Measurements from ENCODE around the gene CD58. TPM values are rescaled to one million over a fixed set of nuclear protein-coding genes. Genes with fewer than 3 reads are reported as not detected.

Gene CD58
- polyA plus RNA-seq, 2 donors = 21.2 to 25.3 TPM

DNA sequence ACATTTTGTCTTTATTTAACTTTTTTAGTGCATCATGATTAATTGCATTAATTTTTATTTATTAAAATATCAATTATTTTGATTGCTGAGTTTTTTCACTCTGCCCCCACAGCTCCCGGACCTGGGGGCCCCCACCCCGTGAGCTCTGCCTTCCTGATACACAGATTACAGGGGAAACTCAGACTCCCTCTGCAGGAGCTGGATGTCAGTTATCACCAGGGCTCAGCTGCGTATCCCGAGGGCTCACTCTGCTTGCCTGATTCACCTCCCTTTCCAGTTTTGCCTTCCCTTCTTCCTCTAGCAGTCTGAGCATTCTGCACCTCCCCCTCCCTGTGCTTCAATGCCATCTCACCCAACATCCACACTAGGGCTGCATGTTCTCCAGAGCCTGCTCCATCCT is 99.6 kb downstream of the CD58 start:
- Histone ChIP-seq H3K36me3 (ENCODE audit: control insufficient read depth in 2 of 2, insufficient read depth in 2 of 2, low read length in 1 of 2) (no peaks in the 10 kb centered on the region), H3K27me3 (ENCODE audit: control insufficient read depth in 1 of 2, insufficient read depth in 2 of 2, low read length in 2 of 2) (no peaks in the 10 kb centered on the region), H3K9me3 (ENCODE audit: control insufficient read depth in 2 of 2, insufficient read depth in 1 of 2, low read depth in 1 of 2, low read length in 1 of 2) (no peaks in the 10 kb centered on the region), H3K27ac (ENCODE audit: low read depth in 2 of 2, low read length in 1 of 2) (no peak overlapping the region), H3K4me3 (ENCODE audit: low read depth in 1 of 2, low read length in 2 of 2) (no peak overlapping the region), H3K4me1 (ENCODE audit: control insufficient read depth in 2 of 2, insufficient read depth in 2 of 2, low read length in 1 of 2) (peaks cover 0 to 4% of the 10 kb centered on the region in 2 donors)
- 62 to 73% methylated on average over 4 of the region's 4 CpGs for WGBS, 2 donors

DNA sequence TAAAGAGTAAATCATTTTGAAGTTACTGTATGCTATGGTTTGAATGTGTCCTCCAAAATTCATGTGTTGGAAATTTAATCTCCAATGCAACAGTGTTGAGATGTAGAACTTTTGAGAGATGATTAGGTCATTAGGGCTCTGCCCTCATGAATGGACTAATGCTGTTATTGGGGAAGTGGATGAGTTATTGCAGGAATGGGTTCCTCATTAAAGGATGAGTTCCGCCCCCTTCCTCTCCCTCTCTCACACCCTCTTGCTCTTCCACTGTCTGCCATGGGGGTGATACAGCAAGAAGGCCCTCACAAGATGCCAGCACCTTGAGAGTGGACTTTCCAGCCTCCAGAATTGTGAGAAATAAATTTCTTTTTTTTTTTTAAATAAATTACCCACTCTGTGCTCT is 100.2 kb downstream of the CD58 start:
- no peaks in the 10 kb centered on the region for H3K27me3 ChIP-seq (ENCODE audit: control insufficient read depth in 1 of 2, insufficient read depth in 2 of 2, low read length in 2 of 2)

DNA sequence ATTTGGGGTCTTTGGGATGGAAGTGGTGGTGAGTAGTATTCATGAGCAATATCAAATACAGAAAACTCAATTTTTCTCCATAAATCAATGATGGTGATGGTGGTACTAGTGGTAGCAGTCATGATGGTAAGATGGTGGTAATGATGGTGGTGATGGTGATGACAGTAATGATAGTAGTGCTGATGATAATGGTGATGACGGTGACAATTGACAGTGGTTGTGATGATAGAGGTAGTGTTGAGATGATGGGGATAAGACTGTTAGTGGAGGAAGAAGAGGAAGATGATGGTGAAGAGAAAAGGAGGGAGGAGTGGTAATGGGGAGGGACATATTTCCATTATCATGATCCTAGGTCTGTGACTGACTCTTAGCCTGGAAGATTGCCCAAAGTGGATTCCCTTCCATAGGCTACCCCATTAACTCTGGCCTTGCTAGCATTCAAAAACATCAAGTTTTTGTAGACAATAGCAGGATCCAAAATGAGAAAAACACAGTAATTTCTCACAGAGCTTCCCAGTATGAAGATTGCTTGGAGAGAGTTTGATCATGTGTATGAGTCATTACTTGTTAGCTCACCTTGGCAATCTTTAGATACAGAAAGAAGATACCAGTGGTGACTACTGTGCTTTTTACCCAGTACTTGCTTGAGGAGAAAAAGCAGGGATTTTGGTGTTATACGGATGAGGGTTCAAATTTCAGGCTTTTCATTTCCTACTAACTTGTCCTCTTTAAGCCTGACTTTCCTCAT is 103.8 kb downstream of the CD58 start:
- WGBS, 2 donors = 89 to 91% methylated on average over 2 of the region's 2 CpGs
- Histone ChIP-seq H3K9me3 (ENCODE audit: control insufficient read depth in 2 of 2, insufficient read depth in 1 of 2, low read depth in 1 of 2, low read length in 1 of 2) (no peaks in the 10 kb centered on the region), H3K4me3 (ENCODE audit: low read depth in 1 of 2, low read length in 2 of 2) (no peak overlapping the region), H3K27me3 (ENCODE audit: control insufficient read depth in 1 of 2, insufficient read depth in 2 of 2, low read length in 2 of 2) (no peaks in the 10 kb centered on the region), H3K4me1 (ENCODE audit: control insufficient read depth in 2 of 2, insufficient read depth in 2 of 2, low read length in 1 of 2) (peaks cover 0 to 4% of the 10 kb centered on the region in 2 donors), H3K27ac (ENCODE audit: low read depth in 2 of 2, low read length in 1 of 2) (no peak overlapping the region), H3K36me3 (ENCODE audit: control insufficient read depth in 2 of 2, insufficient read depth in 2 of 2, low read length in 1 of 2) (no peaks in the 10 kb centered on the region)

More for the DNA sequence above, 100.2 kb downstream of the CD58 start:
- no peak overlapping the region for H3K4me3 ChIP-seq (ENCODE audit: low read depth in 1 of 2, low read length in 2 of 2)
- WGBS, 2 donors = 100% methylated on average over 1 of the region's 1 CpG
- H3K9me3 ChIP-seq (ENCODE audit: control insufficient read depth in 2 of 2, insufficient read depth in 1 of 2, low read depth in 1 of 2, low read length in 1 of 2) = no peaks in the 10 kb centered on the region
- no peaks in the 10 kb centered on the region for H3K36me3 ChIP-seq (ENCODE audit: control insufficient read depth in 2 of 2, insufficient read depth in 2 of 2, low read length in 1 of 2)
- H3K27ac ChIP-seq (ENCODE audit: low read depth in 2 of 2, low read length in 1 of 2) = no peak overlapping the region
- peaks cover 0 to 4% of the 10 kb centered on the region in 2 donors for H3K4me1 ChIP-seq (ENCODE audit: control insufficient read depth in 2 of 2, insufficient read depth in 2 of 2, low read length in 1 of 2)

DNA sequence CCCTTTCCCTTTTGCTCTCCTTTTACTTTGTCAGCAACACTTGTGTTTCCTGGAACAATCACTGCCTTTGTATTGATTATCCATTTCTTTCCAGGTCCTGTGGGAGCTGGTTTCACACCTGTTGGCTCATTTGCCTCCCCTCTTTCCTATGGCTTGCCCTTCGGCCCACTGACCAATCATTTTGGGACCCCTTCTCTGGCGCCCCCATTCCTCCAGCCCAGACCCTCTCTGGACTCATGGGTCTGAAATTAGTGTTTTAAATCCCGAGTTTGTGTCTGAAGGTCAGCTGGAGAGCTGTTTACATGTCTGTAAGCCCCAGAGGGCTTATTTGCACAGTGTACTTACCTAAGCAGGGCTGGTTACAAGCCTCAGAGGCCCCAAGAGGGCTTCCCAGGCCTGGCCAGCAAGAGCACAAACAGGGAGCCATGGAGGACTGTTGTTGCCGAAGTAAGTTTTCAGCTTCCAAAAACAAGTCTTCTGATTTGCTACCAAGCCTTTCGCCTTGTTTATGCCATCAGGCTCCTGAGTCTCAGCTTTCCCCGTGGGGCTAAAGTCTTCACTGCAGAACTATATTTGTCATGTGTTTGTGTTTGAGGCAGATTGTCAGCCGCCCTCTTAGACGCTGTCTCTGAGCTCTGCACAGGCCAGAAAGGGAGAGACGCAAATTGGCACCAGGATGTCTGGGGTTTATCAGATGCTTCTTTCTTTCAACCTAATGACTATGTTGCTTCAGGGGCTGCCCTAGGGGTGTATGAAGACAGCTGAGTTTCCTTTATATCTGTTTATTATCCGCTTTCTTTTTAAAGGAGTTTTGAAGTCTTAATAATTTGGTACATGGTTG is 104.8 kb downstream of the CD58 start:
- H3K4me3 ChIP-seq (ENCODE audit: low read depth in 1 of 2, low read length in 2 of 2) = no peak overlapping the region
- WGBS, 2 donors = 74 to 80% methylated on average over 10 of the region's 10 CpGs
- H3K27ac ChIP-seq (ENCODE audit: low read depth in 2 of 2, low read length in 1 of 2) = no peak overlapping the region
- no peaks in the 10 kb centered on the region for H3K9me3 ChIP-seq (ENCODE audit: control insufficient read depth in 2 of 2, insufficient read depth in 1 of 2, low read depth in 1 of 2, low read length in 1 of 2)
- no peaks in the 10 kb centered on the region for H3K4me1 ChIP-seq (ENCODE audit: control insufficient read depth in 2 of 2, insufficient read depth in 2 of 2, low read length in 1 of 2)
- H3K27me3 ChIP-seq (ENCODE audit: control insufficient read depth in 1 of 2, insufficient read depth in 2 of 2, low read length in 2 of 2) = no peaks in the 10 kb centered on the region
- no peaks in the 10 kb centered on the region for H3K36me3 ChIP-seq (ENCODE audit: control insufficient read depth in 2 of 2, insufficient read depth in 2 of 2, low read length in 1 of 2)

DNA sequence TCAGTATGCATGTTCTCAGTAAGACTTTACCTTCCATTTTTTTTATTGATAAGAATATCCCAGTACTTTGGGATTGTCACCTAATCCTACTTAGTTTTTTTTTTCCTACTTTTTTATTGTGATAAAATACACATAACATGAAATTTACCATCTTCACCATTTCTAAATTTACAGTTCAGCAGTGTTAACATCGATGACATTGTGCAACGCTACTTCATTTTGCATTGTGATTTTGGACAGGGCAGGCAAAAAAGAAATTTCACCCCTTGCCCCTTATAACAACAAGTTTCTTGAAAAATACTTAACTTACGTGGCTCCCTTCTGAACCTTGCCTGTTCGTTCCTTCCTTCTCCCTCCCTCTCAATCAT is 105.4 kb downstream of the CD58 start:
- WGBS, 2 donors = 83 to 90% methylated on average over 4 of the region's 4 CpGs

More for the DNA sequence above, 105.4 kb downstream of the CD58 start:
- no peaks in the 10 kb centered on the region for H3K4me1 ChIP-seq (ENCODE audit: control insufficient read depth in 2 of 2, insufficient read depth in 2 of 2, low read length in 1 of 2)
- H3K9me3 ChIP-seq (ENCODE audit: control insufficient read depth in 2 of 2, insufficient read depth in 1 of 2, low read depth in 1 of 2, low read length in 1 of 2) = no peaks in the 10 kb centered on the region
- no peaks in the 10 kb centered on the region for H3K36me3 ChIP-seq (ENCODE audit: control insufficient read depth in 2 of 2, insufficient read depth in 2 of 2, low read length in 1 of 2)
- no peaks in the 10 kb centered on the region for H3K27me3 ChIP-seq (ENCODE audit: control insufficient read depth in 1 of 2, insufficient read depth in 2 of 2, low read length in 2 of 2)
- no peak overlapping the region for H3K4me3 ChIP-seq (ENCODE audit: low read depth in 1 of 2, low read length in 2 of 2)
- H3K27ac ChIP-seq (ENCODE audit: low read depth in 2 of 2, low read length in 1 of 2) = no peak overlapping the region

Other genes with a start within 250 kb of the CD58 start
- gene ATP1A1, start 197.8 kb downstream of the CD58 start, polyA plus RNA-seq = 100 to 1,000 TPM; 117 to 196 TPM
- gene IGSF3, start 96.7 kb upstream of the CD58 start, polyA plus RNA-seq = 10 to 100 TPM; 11.0 to 15.5 TPM
- 1 to 10 TPM; 4.8 to 5.4 TPM for gene CD2, start 183.4 kb upstream of the CD58 start, polyA plus RNA-seq

All from esophagus (tissue), 2 donors.